HG03354 (cell line): Measurements from ENCODE around the gene MRPS21.

Experiments used
- ATAC-seq: cut with Tn5 transposase; IDR thresholded peaks from one replicate; pipeline ENCODE4 v1.9.1; 2021; ENCODE audit warnings: mild to moderate bottlenecking; ENCODE audit not compliant: unreplicated experiment, poor library complexity, severe bottlenecking

The MRPS21 gene

DNA sequence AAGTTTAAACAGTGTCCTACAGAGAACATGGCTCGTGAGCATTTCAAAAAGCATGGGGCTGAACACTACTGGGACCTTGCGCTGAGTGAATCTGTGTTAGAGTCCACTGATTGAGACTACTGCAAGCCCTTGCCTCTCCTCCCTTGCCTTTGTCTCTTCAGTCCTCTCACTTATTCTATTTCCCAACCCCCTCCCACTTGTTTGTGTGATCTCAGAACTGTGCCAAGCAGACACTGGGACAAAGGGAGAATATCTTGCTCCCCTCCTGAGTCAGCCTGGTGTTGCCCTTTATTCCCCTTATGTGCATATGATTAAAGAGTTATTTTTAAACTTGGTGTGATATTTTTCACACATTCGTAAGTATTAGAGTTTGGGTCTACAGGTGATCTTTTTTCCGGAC, 59.2 kb downstream of the MRPS21 start:
- no peak for ATAC-seq
